Measurements from ENCODE around the gene HDAC4.
A peak's percentile ranks its signal among the peaks of the same experiment; 100 is the strongest.

Gene HDAC4

DNA sequence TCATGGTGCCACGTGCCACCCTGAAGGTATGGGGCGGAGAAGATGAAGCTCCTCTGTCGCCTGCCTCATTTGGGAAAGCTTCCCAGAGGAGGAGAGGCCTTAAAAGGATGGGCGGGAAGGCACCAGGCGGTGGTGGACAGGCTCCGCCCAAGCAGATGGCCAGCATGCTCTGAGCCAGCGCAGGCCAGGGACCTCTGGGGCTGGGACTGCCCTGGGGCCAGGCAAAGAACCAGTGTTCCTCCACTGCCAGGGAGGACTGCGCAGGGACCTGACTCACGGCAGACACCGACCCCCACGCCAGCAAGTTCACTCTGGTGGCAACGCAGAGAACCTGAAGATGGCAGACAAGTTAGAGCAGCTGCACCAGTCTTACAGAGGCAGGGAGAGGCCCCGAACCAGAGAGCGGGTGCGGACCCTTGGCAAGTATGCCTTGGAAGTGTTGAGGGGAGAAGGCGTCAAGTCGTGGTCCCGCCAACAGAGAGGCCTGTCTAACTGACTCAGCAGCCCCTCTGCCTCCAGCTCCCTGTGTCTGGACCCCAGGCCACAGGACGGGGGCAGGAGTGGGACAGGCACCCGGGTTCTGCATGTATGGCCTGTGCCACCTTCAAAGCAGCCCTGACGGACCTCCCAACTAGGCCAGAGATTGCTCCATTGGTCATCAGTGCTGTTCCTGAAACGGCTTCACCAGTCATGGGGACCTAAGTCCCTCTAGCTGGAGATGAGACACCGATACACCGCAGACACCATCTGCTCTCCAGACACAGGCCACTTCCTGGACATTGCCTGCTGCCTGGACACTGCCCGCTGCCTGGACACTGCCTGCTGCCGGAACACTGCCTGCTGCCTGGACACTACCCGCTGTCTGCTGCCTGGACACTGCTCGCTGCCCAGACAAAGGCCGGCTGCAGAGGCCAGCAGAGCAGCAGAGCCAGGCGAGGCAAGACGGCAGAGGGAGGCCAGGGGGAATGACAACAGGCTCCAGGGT lies 124.7 kb downstream of the HDAC4 start:
- H3K9me3 Mint-ChIP-seq = no peaks in the 10 kb centered on the region
- H3K4me3 Mint-ChIP-seq = no peak overlapping the region
- peaks cover 3% of the 10 kb centered on the region for H3K36me3 Mint-ChIP-seq (ENCODE audit: low read depth)
- peaks cover 25% of the 10 kb centered on the region for H3K27me3 Mint-ChIP-seq
- H3K27ac Mint-ChIP-seq = no peak overlapping the region
- H3K4me1 Mint-ChIP-seq (ENCODE audit: low read depth) = peaks cover 40% of the 10 kb centered on the region

GRCh38 chr2:239275044-239275685 lies 125.7 kb downstream of the HDAC4 start:
- H3K36me3 Mint-ChIP-seq (ENCODE audit: low read depth) = peaks cover 3% of the 10 kb centered on the region
- H3K4me1 Mint-ChIP-seq (ENCODE audit: low read depth) = peaks cover 45% of the 10 kb centered on the region
- peak overlapping the region; percentile 76 for H3K27ac Mint-ChIP-seq
- H3K27me3 Mint-ChIP-seq = peaks cover 31% of the 10 kb centered on the region
- H3K9me3 Mint-ChIP-seq = no peaks in the 10 kb centered on the region
- H3K4me3 Mint-ChIP-seq = peak overlapping the region; percentile 55

DNA sequence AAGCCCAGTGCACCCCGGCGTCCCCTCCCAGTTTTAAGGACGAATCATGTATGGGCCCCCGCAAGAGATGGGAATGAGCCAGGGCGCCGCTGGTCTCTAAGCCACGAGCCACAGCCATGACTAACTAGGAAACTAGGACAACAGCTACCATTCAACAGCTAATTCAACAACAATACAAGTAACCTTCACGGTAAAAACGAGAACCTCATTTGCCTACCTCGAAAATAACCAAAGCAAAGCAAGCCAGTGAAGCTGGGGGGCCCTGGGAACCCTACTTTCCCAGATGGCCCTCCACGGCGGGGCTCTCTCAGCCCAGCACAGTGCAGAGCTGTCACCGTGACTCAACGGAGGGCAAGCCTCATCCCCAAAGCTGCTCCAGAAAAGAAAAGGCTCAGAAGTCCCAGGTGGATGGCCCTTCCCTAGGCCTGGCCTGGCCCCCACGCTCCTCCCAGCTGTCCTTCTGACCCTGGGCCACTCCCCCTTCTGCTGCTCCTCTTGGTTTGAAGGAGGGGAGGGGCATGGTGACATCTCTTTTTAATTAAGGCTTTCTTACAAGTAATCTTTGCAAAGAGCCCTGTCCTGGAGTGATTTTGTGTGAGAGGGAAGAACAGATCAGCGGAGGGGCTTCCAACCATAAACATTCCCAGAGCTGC lies 126.3 kb downstream of the HDAC4 start:
- peak overlapping the region; percentile 76 for H3K27ac Mint-ChIP-seq
- peaks cover 3% of the 10 kb centered on the region for H3K36me3 Mint-ChIP-seq (ENCODE audit: low read depth)
- peak overlapping the region; percentile 55 for H3K4me3 Mint-ChIP-seq
- H3K4me1 Mint-ChIP-seq (ENCODE audit: low read depth) = peaks cover 52% of the 10 kb centered on the region
- peaks cover 33% of the 10 kb centered on the region for H3K27me3 Mint-ChIP-seq
- no peaks in the 10 kb centered on the region for H3K9me3 Mint-ChIP-seq

DNA sequence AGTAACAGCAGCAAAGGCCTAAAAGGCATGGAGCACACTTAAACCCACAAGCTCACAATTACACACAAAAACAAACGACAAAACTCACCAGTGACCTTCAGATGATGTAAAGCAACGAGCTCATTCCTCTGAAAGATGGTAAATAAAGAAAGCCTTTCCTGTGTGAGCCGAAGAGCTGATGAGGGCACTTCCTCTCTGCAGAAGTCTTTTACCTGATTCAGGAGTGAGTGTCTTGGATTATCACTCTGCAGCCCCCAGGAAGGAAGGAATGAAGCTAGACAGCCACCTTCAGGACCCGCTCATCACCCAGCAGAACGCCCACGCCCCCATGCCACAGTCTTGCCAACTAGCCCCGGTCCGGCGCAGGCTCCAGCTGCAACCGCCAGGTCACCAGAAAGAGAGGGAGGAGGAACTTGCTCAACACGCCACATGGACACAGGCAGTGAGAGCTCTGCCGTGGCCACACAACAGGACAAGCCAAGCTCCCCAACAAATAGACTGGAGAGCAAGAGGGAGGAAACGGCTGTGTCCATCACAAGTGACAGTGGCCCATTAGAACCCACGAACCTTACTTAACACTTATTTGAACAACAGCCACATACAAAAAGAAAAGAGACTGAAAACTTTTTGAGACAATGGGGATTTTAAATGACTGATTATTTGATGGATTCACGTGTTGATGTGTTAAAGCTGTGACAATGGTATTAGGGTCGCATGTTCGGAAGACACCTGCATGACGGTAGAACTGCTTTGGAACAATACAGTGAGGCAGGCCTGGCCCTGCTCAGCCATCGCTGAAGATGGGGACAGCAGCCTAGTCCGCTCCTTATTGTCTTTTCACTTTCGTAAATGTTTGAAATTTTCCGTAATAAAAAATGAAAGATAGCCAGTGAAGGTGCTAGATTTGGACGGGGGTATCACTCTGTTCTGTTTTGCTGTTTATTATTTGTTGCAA lies 127.3 kb downstream of the HDAC4 start:
- Mint-ChIP-seq H3K4me3 (no peak overlapping the region), H3K36me3 (ENCODE audit: low read depth) (peaks cover 3% of the 10 kb centered on the region), H3K27me3 (peaks cover 33% of the 10 kb centered on the region), H3K9me3 (no peaks in the 10 kb centered on the region), H3K4me1 (ENCODE audit: low read depth) (peaks cover 62% of the 10 kb centered on the region), H3K27ac (peak overlapping the region; percentile 76)

DNA sequence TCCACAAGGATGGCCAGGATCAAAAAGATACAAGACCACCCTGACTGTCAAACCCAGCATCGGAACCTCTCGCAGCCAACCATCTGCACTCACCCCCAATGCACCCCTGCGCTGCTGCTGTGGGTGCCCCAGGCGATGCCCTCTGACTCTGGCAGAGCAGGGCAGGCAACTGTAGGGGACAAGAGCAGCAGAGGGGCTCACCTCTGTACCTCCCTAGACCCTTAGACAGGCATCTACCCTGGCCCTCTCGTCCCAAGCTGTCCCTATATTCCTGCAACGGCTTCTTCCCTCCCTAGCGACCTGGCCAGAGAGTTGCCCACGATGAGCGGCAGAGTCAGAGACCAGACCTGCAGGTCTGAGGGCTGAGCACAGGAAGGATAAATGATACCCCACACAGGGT lies 128.2 kb downstream of the HDAC4 start:
- peaks cover 33% of the 10 kb centered on the region for H3K27me3 Mint-ChIP-seq
- H3K27ac Mint-ChIP-seq = no peak overlapping the region
- no peaks in the 10 kb centered on the region for H3K9me3 Mint-ChIP-seq
- H3K36me3 Mint-ChIP-seq (ENCODE audit: low read depth) = peaks cover 3% of the 10 kb centered on the region
- no peak overlapping the region for H3K4me3 Mint-ChIP-seq
- H3K4me1 Mint-ChIP-seq (ENCODE audit: low read depth) = peaks cover 71% of the 10 kb centered on the region

DNA sequence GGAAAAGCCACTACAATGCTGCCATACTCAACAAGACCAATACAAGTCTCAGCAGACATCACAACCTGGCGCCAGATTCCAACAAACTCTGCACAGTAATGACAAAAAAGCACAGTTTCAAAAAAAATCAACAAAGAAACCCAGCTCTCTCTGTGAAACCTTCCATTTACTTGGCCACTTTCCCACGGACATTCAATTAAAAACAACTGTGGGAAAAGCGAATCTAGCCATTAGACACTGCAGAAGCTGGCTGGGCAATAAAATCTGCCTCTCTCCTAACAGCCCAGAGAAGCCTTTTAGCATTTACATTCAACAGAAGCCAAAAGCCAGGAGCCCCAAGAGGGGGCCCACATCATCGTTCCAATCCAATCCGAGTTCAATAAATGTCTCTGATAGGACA lies 128.9 kb downstream of the HDAC4 start:
- H3K9me3 Mint-ChIP-seq = no peaks in the 10 kb centered on the region
- no peak overlapping the region for H3K27ac Mint-ChIP-seq
- no peak overlapping the region for H3K4me3 Mint-ChIP-seq
- H3K36me3 Mint-ChIP-seq (ENCODE audit: low read depth) = peaks cover 3% of the 10 kb centered on the region
- peaks cover 77% of the 10 kb centered on the region for H3K4me1 Mint-ChIP-seq (ENCODE audit: low read depth)
- H3K27me3 Mint-ChIP-seq = peaks cover 33% of the 10 kb centered on the region

GRCh38 chr2:239271471-239271870 lies 129.3 kb downstream of the HDAC4 start:
- peaks cover 3% of the 10 kb centered on the region for H3K36me3 Mint-ChIP-seq (ENCODE audit: low read depth)
- no peaks in the 10 kb centered on the region for H3K9me3 Mint-ChIP-seq
- H3K4me3 Mint-ChIP-seq = no peak overlapping the region
- H3K4me1 Mint-ChIP-seq (ENCODE audit: low read depth) = peaks cover 79% of the 10 kb centered on the region
- peaks cover 33% of the 10 kb centered on the region for H3K27me3 Mint-ChIP-seq
- no peak overlapping the region for H3K27ac Mint-ChIP-seq

GRCh38 chr2:239269916-239270315 lies 130.9 kb downstream of the HDAC4 start:
- peak overlapping the region; percentile 8 for H3K27ac Mint-ChIP-seq
- no peaks in the 10 kb centered on the region for H3K9me3 Mint-ChIP-seq
- H3K4me1 Mint-ChIP-seq (ENCODE audit: low read depth) = peaks cover 87% of the 10 kb centered on the region
- H3K27me3 Mint-ChIP-seq = peaks cover 33% of the 10 kb centered on the region
- peaks cover 3% of the 10 kb centered on the region for H3K36me3 Mint-ChIP-seq (ENCODE audit: low read depth)
- no peak overlapping the region for H3K4me3 Mint-ChIP-seq

- Mint-ChIP-seq H3K27me3 (peaks cover 33% of the 10 kb centered on the region), H3K27ac (peak overlapping the region; percentile 50), H3K9me3 (no peaks in the 10 kb centered on the region), H3K36me3 (ENCODE audit: low read depth) (peaks cover 3% of the 10 kb centered on the region), H3K4me1 (ENCODE audit: low read depth) (peaks cover 87% of the 10 kb centered on the region), H3K4me3 (no peak overlapping the region)
Measured at GRCh38 chr2:239269173-239269885, 131.5 kb downstream of the HDAC4 start.

DNA sequence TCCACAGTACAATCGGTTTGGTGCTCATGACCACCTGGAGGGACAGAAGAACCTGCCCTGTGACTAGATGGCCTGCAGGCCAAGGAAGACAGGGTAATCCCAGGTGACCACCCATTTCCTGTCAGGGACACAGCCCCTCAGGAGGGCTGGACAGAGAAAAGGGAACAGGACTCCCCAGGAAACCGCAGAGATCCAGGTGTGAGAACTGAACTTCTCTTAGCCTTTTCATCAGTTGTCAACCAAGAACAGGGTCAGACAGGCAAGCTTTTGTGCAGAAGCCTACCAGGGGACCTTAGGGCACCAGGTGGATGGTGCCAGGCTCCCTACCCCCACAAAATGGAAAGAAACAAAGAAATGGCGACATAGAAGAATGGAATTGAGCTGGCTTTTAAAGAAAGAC lies 132.3 kb downstream of the HDAC4 start:
- H3K4me1 Mint-ChIP-seq (ENCODE audit: low read depth) = peaks cover 87% of the 10 kb centered on the region

GRCh38 chr2:239268082-239268481 lies 132.7 kb downstream of the HDAC4 start:
- no peaks in the 10 kb centered on the region for H3K9me3 Mint-ChIP-seq
- peaks cover 3% of the 10 kb centered on the region for H3K36me3 Mint-ChIP-seq (ENCODE audit: low read depth)
- no peak overlapping the region for H3K4me3 Mint-ChIP-seq
- peak overlapping the region; percentile 3 for H3K27ac Mint-ChIP-seq
- peaks cover 87% of the 10 kb centered on the region for H3K4me1 Mint-ChIP-seq (ENCODE audit: low read depth)
- H3K27me3 Mint-ChIP-seq = peaks cover 22% of the 10 kb centered on the region

More for the DNA sequence above, 132.3 kb downstream of the HDAC4 start:
- Mint-ChIP-seq H3K27me3 (peaks cover 26% of the 10 kb centered on the region), H3K4me3 (no peak overlapping the region), H3K27ac (peak overlapping the region; percentile 3), H3K9me3 (no peaks in the 10 kb centered on the region), H3K36me3 (ENCODE audit: low read depth) (peaks cover 3% of the 10 kb centered on the region)

- no peaks in the 10 kb centered on the region for H3K9me3 Mint-ChIP-seq
- peaks cover 15% of the 10 kb centered on the region for H3K27me3 Mint-ChIP-seq
- peak overlapping the region; percentile 78 for H3K4me3 Mint-ChIP-seq
- H3K27ac Mint-ChIP-seq = peak overlapping the region; percentile 87
- peaks cover 87% of the 10 kb centered on the region for H3K4me1 Mint-ChIP-seq (ENCODE audit: low read depth)
- H3K36me3 Mint-ChIP-seq (ENCODE audit: low read depth) = peaks cover 3% of the 10 kb centered on the region
Measured at GRCh38 chr2:239267288-239267951, 133.4 kb downstream of the HDAC4 start.

- Mint-ChIP-seq H3K27ac (peak overlapping the region; percentile 87), H3K4me1 (ENCODE audit: low read depth) (peaks cover 91% of the 10 kb centered on the region), H3K4me3 (peak overlapping the region; percentile 78), H3K36me3 (ENCODE audit: low read depth) (peaks cover 7% of the 10 kb centered on the region), H3K9me3 (no peaks in the 10 kb centered on the region), H3K27me3 (peaks cover 12% of the 10 kb centered on the region)
Measured at GRCh38 chr2:239266779-239267287, 134.0 kb downstream of the HDAC4 start.

Data from stimulated activated naive CD8-positive, alpha-beta T cell treated with anti-CD3 and anti-CD28 coated beads, Interleukin-15, Interleukin-2, amounts not matched to agents 100 ng/mL and 50 ng/mL, for 24 hours (primary cell).